Measurements from ENCODE around the gene GALNT7.

- TF ChIP-seq CTCF (IDR thresholded peaks at IDR 0.05) (no peak), EP300 (IDR thresholded peaks at IDR 0.05) (no peak)
These were observed 40.3 kb upstream of the GALNT7 start for GRCh38 chr4:173128199-173128890.

Data from tibial nerve (tissue), 4 donors.